HG03342 (cell line): ENCODE data around the gene VWCE.

Experiments
- ATAC-seq: cut with Tn5 transposase; IDR thresholded peaks from one replicate; pipeline ENCODE4 v1.9.1; 2021; ENCODE audit warnings: mild to moderate bottlenecking, moderate library complexity; ENCODE audit not compliant: unreplicated experiment

The VWCE gene

GRCh38 chr11:61287338-61287977, 7.7 kb downstream of the VWCE start:
- ATAC-seq, result no peak

DNA sequence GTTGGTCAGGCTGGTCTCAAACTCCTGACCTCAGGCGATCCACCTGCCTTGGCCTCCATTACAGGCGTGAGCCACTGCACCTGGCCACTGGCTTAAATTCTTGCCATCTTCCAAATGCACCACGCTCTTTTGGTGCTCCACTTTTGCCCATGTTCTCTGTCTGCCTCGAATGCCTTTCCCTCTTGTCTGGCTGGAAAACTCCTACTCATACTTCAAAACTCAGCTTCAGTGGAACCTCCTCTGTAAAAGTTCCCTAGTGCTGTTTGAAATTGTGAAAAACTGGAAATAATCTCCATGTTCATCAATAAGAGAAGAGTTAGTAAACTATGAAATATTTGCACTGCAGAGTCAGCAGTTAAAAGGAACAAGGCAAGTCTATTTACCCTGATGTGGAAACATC, 11.5 kb downstream of the VWCE start:
- ATAC-seq, result no peak

GRCh38 chr11:61281581-61282250, 13.4 kb downstream of the VWCE start:
- ATAC-seq, result no peak

DNA sequence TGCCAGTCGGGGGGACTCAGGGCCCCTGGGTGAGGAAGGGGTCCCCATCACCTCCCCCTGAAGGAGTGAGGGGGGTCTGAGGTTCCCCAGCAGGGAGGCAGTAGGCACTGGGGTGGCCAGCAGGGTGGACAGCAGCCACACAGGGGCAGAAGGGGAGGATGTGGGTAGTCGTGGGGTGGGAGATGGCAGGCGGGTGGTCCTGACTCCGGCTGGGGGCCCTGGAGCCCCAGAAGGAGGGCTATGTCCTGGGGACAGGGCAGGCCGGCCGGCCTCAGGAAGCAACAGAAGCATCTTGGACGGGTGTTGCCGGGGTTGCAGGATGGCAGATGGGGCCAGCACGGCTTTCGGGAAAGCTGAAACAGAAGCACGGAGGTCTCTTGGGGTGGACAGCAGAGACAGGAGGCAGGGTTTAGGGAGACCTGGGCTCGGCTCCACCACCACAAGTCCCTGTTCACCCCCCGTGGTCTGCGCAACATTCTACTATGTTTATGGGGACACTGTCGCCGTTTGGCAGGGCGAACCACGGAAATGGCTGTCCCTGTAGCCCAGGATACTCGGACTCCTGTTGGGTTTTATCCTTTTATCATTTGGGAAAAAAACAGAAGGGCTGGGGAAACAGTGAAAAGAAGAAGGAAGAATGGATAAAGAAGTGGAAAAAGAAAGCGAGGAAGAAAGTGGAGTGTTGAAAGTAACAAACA, 14.1 kb downstream of the VWCE start:
- ATAC-seq, result no peak

GRCh38 chr11:61279934-61280659, 15.0 kb downstream of the VWCE start:
- no peak for ATAC-seq

DNA sequence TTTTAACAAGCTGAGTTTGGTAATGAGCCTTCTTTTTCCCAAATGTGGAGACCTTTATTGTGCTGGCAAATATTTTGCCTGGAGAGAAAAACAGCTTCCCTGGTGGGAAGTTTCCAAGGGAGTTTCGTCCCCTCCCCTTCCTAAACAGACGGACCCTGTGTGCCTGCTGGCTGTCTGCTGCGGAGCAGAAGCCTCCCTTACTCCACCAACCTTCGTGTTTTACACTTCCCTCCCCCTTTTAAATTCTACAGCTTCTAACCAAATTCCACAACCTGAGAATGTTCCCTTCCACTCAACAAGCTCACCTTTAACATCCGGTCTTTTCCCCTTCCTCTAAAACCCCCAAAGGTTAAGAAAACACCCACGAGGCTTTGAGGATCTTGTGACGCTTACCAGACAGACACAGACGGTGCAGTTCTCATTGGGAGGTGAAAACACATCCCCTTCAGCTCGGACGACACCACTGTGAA, 17.1 kb downstream of the VWCE start:
- ATAC-seq, result no peak

DNA sequence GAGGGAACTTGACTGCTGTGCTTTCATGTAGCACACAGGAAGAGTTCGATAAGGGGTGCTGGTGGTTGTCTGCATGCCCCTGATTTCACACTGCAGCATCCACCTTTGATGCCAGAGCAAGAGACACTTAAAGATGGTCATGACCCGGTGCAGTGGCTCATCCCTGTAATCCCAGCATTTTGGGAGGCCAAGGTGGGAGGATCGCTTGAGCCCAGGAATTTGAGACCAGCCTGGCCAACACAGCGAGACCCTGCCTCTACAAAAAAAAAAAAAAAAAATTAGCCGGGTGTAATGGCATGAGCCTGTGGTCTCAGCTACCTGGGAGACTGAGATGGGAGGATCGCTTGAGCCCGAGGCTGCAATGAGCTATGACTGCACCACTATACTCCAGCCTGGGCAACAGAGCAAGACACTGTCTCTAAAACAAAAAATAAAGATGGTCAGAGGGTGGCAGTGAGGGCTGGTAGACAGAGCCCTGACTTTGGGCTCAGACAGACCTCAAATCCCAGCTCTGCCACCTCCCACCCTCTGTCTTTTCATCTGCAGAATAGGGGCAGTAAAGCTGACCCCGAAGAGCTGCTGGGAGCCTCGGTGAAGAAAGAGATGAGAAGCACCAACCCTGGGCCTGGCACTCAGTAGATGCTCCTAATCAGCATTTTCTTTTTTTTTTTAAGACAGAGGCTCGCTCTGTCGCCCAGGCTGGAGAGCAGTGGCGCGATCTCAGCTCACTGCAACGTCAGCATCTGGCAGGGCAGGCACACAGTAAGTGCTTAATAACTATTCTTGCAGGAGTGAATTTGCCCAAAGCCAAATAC, 17.7 kb downstream of the VWCE start:
- no peak for ATAC-seq

GRCh38 chr11:61275191-61275590, 19.9 kb downstream of the VWCE start:
- ATAC-seq, result no peak

- no peak for ATAC-seq
These were observed 21.0 kb downstream of the VWCE start for GRCh38 chr11:61274084-61274483.

- ATAC-seq, result no peak
These were observed 21.7 kb downstream of the VWCE start for GRCh38 chr11:61273178-61274078.

- ATAC-seq, result no peak
These were observed 22.4 kb downstream of the VWCE start for GRCh38 chr11:61272731-61273130.

DNA sequence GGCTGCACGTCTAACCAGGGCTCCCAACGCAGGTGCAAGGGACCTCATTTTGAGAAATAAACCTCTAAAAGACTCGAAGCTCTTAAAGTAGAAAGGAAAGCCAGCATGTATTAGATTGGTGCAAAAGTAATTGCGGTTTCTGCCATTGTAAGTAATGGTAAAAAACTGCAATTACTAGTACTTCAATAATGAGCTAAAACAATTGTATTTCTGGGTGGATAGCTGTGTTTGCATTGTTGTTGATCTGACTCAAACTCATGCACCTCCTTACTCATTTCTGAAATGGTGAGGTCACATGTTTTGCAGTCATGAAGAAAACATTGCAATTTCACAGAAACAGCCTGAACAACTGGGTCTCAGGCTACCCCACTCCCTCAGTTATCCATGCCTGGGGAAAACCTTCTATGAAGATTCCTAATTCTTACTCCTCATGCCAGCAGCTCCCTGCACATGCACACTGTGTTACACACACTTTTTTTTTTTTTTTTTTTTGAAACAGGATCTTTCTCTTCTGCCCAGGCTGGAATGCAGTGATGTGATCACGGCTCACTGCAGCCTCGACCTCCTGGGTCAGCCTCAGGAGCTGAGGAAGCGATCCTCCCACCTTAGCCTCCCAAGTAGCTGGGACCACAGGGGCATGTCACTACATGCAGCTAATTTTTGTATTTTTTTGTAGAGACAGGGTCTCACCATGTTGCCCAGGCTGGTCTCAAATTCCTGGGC, 24.6 kb downstream of the VWCE start:
- no peak for ATAC-seq

GRCh38 chr11:61268588-61269250, 26.4 kb downstream of the VWCE start:
- no peak for ATAC-seq

- no peak for ATAC-seq
These were observed 27.7 kb downstream of the VWCE start for GRCh38 chr11:61267437-61267841.

GRCh38 chr11:61266602-61267001, 28.5 kb downstream of the VWCE start:
- ATAC-seq, result no peak

- ATAC-seq, result no peak
These were observed 29.8 kb downstream of the VWCE start for GRCh38 chr11:61265357-61265756.

- no peak for ATAC-seq
These were observed 30.3 kb downstream of the VWCE start for GRCh38 chr11:61264795-61265194.

- ATAC-seq, result no peak
These were observed 30.7 kb downstream of the VWCE start for GRCh38 chr11:61264371-61264770.
